HuH-7.5 (cell line): Measurements from ENCODE around the gene KMT2D.

Source experiments
- DNase-seq: peaks from one replicate; pipeline ENCODE4 v3.0.0; 2011; ENCODE audit warnings: low spot score

Gene KMT2D

DNA sequence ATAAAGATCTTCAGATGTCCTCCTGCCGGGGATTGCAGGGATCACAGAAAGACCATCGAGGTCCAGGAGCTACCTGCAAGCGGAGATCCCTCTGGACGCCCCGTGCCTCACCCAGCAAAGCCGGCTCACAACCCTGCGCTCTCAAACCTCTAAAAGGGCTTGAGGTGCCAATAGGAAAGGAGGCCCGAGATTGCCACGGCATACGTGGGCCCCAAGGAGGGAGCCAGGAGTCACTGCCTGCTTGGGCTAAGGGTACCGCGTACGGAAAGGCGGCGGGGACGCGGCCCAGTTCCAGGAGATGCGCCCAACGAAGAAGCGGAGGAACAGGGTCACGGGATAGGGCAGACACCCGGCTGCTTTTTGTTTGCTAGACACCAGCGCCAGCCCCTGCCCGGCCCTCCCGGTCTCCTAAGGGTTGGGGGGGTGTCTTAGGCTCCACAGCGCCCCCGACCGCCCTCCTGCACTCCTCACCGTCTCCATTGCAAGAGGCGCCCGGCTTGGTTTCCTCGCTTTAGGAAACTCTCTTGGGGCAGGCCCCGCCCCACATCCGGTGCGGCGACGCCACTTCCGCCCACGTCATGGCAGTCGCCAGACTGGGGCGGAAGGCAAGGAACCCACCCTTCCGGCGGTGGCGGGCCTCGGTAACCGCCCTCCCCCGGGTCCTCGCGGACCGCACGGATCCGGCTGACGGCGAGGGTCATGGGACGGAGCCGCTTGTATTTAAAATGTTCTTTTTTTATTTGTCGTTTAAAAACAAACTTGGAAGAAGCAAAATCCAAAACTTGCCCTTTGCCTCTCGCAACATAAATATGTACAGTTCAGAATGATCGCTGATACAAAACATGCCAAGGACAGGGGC is 42.1 kb downstream of the KMT2D start, which contains the start of gene PRKAG1:
TSS of gene PRKAG1 (minus strand) at position 516 of the 859 bp plus-strand sequence. CDS start at position 480, 36 bp downstream.
- peak; percentile 98 for DNase-seq

DNA sequence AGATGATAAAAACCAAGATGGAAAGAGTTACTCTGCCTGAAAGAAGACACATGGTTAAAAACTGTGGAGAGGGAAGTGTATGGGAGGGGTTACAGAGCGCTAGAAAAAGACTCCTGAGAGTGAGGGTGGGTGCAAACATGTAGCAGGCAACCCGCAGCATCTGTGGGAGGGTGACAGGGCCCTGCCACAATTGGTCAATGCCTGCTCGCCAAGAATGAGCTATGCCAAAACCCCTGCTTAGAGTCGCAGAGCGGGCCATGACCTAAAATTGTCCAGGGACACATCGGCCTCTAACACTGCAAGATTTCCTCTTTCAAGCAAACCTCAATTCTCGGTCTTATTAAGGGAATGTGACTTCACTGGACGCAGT is 42.7 kb downstream of the KMT2D start:
- no peak for DNase-seq

DNA sequence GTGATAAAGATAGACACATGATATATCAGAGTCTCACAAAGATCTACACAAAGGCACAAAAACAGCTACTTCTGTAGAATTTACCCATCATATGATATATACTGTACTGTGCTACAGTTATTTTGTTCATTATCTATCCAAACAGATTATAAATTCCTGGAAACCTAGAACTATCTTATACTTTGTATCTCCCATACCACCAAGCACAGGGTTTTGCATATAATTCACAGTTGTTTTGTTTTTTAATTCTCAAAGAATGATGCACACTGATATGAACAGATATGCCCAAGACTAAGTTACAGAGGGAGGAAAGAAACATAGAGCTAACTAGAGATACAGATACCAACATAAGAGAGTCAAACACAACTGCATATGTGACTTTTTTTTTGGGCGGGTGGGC is 45.4 kb downstream of the KMT2D start:
- DNase-seq, result no peak

DNA sequence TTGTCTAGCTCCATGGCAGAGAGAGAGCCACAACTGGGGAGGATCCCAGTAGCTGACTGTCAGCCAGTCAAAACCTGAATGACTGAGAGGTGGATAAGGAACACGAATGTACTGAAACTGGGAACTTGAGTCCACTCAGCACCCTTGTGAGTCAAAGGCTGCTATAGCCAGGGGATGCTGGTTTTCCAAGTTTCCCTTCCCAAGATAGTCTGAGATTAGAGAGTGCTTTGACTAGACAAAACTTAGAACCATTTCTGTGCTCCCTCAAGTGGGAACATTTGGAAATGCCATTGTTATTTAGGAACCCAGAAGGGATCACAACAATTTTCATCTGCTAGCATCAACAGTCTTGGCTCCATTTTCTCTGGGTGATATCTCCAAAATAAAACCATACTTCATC is 46.0 kb downstream of the KMT2D start:
- no peak for DNase-seq

- no peak for DNase-seq
Observed at GRCh38 chr12:49013428-49013827, 47.2 kb downstream of the KMT2D start.

GRCh38 chr12:49012739-49013138 is 47.9 kb downstream of the KMT2D start:
- DNase-seq, result no peak
